AG04450 (cell line): ENCODE measurements around the gene RIMOC1. TPM values are rescaled to one million over a fixed set of nuclear protein-coding genes. Genes with fewer than 3 reads are reported as not detected.

ENCODE experiments used
- CTCF ChIA-PET: fragments of 300-600, 350-600 bp; formaldehyde crosslinking; extraction: SDS; loops from one replicate; lab custom pipeline; 2022; ENCODE audit warnings: antibody characterized with exemption, inconsistent platforms; lab: Charles Lee
- POLR2A ChIA-PET: fragments of 350-600 bp; formaldehyde crosslinking; extraction: SDS; loops from one replicate; lab custom pipeline; 2021; ENCODE audit warnings: antibody characterized with exemption, inconsistent platforms; lab: Yijun Ruan, JAX
- DNase-seq: peaks from one replicate; pipeline ENCODE4 v3.0.0-alpha.2; 2011; ENCODE audit warnings: low read depth, low spot score
- H3K27ac ChIP-seq: one replicate; pipeline ENCODE4 v1.5.1; 2012; ENCODE audit warnings: low read depth, low read length, control low read depth
- H3K27me3 ChIP-seq: one replicate; pipeline ENCODE4 v1.6.0; 2012; ENCODE audit warnings: low read length; ENCODE audit not compliant: control insufficient read depth, insufficient read depth
- H3K4me3 ChIP-seq: 2 replicates; pipeline ENCODE4 v1.5.1; 2011; ENCODE audit warnings: mild to moderate bottlenecking, low read depth, low read length, control low read depth
- H3K9me3 ChIP-seq: 2 replicates; pipeline ENCODE4 v1.5.1; 2012; ENCODE audit warnings: low read length; ENCODE audit not compliant: control insufficient read depth, insufficient read depth
- CTCF ChIP-seq: IDR thresholded peaks from 2 replicates; pipeline ENCODE4 v1.5.1; 2011; ENCODE audit warnings: low read depth, low read length, control low read depth, inconsistent platforms
- polyA plus RNA-seq: library from polyadenylated mRNA; depleted of rRNA; stranded (reverse); fragments of >200 nt; gene quantifications from 2 replicates; pipeline ENCODE4 v1.2.3, GENCODE V29; 2011

The RIMOC1 gene
- polyA plus RNA-seq, 1 experiment, result 43.1 TPM

- Histone ChIP-seq H3K9me3 (no peaks in the 10 kb centered on the region), H3K4me3 (no peak overlapping the region), H3K27ac (no peak overlapping the region), H3K27me3 (no peaks in the 10 kb centered on the region)
- DNase-seq, result no peak
- POLR2A ChIA-PET, result no interaction called here
- no peak for TF ChIP-seq CTCF
- CTCF ChIA-PET, result no interaction called here
Measured at GRCh38 chr5:41878173-41878572, 26.0 kb upstream of the RIMOC1 start.

GRCh38 chr5:41878643-41879478 is 25.3 kb upstream of the RIMOC1 start:
- no peak for TF ChIP-seq CTCF
- Histone ChIP-seq H3K27me3 (no peaks in the 10 kb centered on the region), H3K9me3 (no peaks in the 10 kb centered on the region), H3K4me3 (no peak overlapping the region), H3K27ac (no peak overlapping the region)
- ChIA-PET CTCF (no interaction called here), POLR2A (no interaction called here)
- no peak for DNase-seq

- no peak for TF ChIP-seq CTCF
- no peaks in the 10 kb centered on the region for H3K27me3 ChIP-seq
- no peak overlapping the region for H3K27ac ChIP-seq
- H3K9me3 ChIP-seq, result no peaks in the 10 kb centered on the region
- ChIA-PET POLR2A (no interaction called here), CTCF (no interaction called here)
- H3K4me3 ChIP-seq, result no peak overlapping the region
- DNase-seq, result no peak
Measured at GRCh38 chr5:41882765-41883164, 21.4 kb upstream of the RIMOC1 start.

GRCh38 chr5:41883243-41883642 is 20.9 kb upstream of the RIMOC1 start:
- ChIA-PET CTCF (no interaction called here), POLR2A (no interaction called here)

More at GRCh38 chr5:41883243-41883642, 20.9 kb upstream of the RIMOC1 start:
- no peak for DNase-seq
- Histone ChIP-seq H3K27me3 (no peaks in the 10 kb centered on the region), H3K9me3 (no peaks in the 10 kb centered on the region), H3K27ac (no peak overlapping the region), H3K4me3 (no peak overlapping the region)
- TF ChIP-seq CTCF, result no peak
